Measurements from ENCODE around the gene TMEM53. TPM values are rescaled to one million over a fixed set of nuclear protein-coding genes. Genes with fewer than 3 reads are reported as not detected.
"Not testable (repeated sequence)": the region's sequence is repeated elsewhere in the genome, so short reads cannot be mapped to it uniquely, and the experiment has no call there.

Gene TMEM53
- total RNA-seq, 2 donors from 2014 or later, result 26.4 to 29.6 TPM

DNA sequence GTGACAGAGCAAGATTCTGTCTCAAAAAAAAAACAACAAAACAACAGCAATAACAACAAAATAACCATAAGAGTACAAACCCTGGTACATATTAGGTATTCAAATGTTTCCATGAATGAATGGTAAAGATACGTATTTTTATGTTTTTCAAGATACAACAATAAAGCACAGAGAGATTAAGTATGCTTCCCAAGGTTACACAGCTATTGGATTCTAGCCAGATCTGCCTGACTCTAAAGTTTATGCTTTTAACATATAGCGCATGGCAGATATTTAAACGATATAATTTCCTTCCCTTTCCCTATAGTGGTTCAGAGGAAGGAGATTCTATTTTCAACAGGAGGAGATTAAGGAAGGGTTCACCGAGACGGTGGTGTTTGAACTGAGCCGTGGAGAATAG lies 31.2 kb upstream of the TMEM53 start:
- Histone ChIP-seq H3K9ac (ENCODE audit: low read depth in 2 of 2, low read length in 2 of 2) (no peak overlapping the region), H3K4me3 (no peak overlapping the region), H3K27ac (no peak overlapping the region), H3K36me3 (no peaks in the 10 kb centered on the region), H3K9me3 (no peaks in the 10 kb centered on the region), H3K27me3 (no peaks in the 10 kb centered on the region), H3K4me1 (no peaks in the 10 kb centered on the region)
- intact Hi-C loops (cut with DNase I), result no loop called here
- TF ChIP-seq, protein P1, sequence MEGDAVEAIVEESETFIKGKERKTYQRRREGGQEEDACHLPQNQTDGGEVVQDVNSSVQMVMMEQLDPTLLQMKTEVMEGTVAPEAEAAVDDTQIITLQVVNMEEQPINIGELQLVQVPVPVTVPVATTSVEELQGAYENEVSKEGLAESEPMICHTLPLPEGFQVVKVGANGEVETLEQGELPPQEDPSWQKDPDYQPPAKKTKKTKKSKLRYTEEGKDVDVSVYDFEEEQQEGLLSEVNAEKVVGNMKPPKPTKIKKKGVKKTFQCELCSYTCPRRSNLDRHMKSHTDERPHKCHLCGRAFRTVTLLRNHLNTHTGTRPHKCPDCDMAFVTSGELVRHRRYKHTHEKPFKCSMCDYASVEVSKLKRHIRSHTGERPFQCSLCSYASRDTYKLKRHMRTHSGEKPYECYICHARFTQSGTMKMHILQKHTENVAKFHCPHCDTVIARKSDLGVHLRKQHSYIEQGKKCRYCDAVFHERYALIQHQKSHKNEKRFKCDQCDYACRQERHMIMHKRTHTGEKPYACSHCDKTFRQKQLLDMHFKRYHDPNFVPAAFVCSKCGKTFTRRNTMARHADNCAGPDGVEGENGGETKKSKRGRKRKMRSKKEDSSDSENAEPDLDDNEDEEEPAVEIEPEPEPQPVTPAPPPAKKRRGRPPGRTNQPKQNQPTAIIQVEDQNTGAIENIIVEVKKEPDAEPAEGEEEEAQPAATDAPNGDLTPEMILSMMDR (IDR thresholded peaks at IDR 0.05), result no peak
- DNase-seq, result no peak

DNA sequence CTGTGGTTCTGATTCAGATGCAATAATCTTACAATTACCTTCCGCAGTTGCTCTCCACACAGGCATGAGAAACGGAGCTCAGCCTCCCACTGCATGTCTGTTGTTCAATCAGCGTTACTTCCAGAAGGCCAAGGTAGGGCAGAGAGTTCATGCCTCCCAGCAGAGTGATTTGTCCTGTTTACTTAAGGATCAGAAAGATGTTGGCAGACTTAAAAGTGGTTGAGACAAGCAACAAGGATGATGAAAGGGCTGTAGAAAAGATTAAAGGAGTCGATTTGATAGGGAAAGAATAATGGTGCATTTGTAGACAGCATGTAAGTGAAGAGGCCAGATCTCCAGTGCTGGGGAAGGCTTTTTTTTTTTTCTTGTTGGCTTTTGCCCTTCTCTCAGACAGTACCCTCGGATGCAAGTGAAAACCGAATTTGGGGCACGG lies 26.9 kb upstream of the TMEM53 start:
- no peaks in the 10 kb centered on the region for H3K36me3 ChIP-seq
- no peak overlapping the region for H3K27ac ChIP-seq
- no peak overlapping the region for H3K4me3 ChIP-seq
- no peak overlapping the region for H3K9ac ChIP-seq (ENCODE audit: low read depth in 2 of 2, low read length in 2 of 2)
- DNase-seq, result no peak
- TF ChIP-seq, protein P1 (IDR thresholded peaks at IDR 0.05), result no peak
- intact Hi-C loops (cut with DNase I), result no loop called here
- H3K9me3 ChIP-seq, result no peaks in the 10 kb centered on the region
- no peaks in the 10 kb centered on the region for H3K4me1 ChIP-seq
- no peaks in the 10 kb centered on the region for H3K27me3 ChIP-seq

DNA sequence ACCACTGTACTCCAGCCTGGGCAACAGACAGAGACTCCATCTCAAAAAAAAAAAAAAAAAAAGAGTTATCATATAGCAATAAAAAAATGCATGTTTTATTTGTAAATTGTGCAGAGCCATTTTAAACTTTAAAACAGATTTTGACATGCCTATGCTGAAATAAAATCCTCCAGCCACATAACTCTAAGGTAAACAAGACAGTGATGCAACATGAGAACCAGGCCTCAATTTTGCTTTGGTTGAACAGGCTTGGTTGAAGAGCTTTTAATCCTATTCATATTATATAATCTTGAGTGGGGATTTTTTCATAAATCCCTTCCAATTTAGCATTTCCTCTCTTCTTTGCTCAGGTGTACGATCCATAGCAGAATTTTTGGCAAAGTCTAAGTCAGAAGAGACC lies 26.3 kb upstream of the TMEM53 start:
- H3K4me1 ChIP-seq, result no peaks in the 10 kb centered on the region
- no peaks in the 10 kb centered on the region for H3K9me3 ChIP-seq
- intact Hi-C loops (cut with DNase I), result no loop called here
- no peak overlapping the region for H3K4me3 ChIP-seq
- no peak overlapping the region for H3K9ac ChIP-seq (ENCODE audit: low read depth in 2 of 2, low read length in 2 of 2)
- TF ChIP-seq, protein P1 (IDR thresholded peaks at IDR 0.05), result no peak
- DNase-seq, result no peak
- no peaks in the 10 kb centered on the region for H3K27me3 ChIP-seq
- H3K27ac ChIP-seq, result no peak overlapping the region
- H3K36me3 ChIP-seq, result no peaks in the 10 kb centered on the region

DNA sequence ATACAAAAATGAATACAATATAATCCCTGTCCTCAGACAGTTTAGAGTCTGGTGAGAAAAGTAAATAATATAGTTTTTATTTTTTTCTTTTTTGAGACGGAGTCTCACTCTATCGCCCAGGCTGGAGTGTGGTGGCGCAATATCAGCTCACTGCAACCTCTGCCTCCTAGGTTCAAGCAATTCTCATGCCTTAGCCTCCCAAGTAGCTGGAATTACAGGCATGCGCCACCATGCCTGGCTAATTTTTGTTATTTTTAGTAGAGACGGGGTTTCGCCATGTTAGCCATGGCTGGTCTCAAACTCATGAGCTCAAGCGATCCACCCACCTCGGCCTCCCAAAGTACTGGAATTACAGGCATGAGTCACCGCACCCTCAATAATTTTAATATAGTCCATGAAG lies 25.1 kb upstream of the TMEM53 start:
- H3K4me3 ChIP-seq; H3K27me3 ChIP-seq; H3K27ac ChIP-seq; DNase-seq; H3K9me3 ChIP-seq; H3K4me1 ChIP-seq; H3K9ac ChIP-seq (ENCODE audit: low read depth in 2 of 2, low read length in 2 of 2); H3K36me3 ChIP-seq; intact Hi-C loops (cut with DNase I): not testable (repeated sequence)

DNA sequence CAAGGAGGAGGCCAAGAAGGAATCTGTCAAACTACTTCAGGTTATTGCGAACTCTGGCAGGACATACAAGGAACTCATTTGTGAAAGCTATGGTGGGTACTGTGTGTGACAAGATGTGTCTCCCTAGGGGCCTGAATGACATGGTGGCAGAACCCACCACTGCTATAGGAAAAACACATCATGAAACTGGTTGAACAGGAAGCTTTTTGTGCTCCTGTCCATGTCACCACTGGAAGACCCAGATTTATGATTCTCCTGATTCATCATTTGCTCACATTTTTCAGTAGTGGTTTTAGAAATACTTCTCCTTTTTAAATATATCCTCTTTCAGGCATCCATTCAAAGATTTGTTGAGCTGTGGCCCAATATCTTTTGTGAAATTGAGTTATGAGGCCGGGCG lies 23.9 kb upstream of the TMEM53 start:
- DNase-seq, result no peak
- Histone ChIP-seq H3K27ac (no peak overlapping the region), H3K4me1 (no peaks in the 10 kb centered on the region), H3K9me3 (no peaks in the 10 kb centered on the region), H3K9ac (ENCODE audit: low read depth in 2 of 2, low read length in 2 of 2) (no peak overlapping the region), H3K4me3 (no peak overlapping the region), H3K36me3 (no peaks in the 10 kb centered on the region), H3K27me3 (no peaks in the 10 kb centered on the region)
- TF ChIP-seq, protein P1 (IDR thresholded peaks at IDR 0.05), result no peak
- intact Hi-C loops (cut with DNase I), result no loop called here

DNA sequence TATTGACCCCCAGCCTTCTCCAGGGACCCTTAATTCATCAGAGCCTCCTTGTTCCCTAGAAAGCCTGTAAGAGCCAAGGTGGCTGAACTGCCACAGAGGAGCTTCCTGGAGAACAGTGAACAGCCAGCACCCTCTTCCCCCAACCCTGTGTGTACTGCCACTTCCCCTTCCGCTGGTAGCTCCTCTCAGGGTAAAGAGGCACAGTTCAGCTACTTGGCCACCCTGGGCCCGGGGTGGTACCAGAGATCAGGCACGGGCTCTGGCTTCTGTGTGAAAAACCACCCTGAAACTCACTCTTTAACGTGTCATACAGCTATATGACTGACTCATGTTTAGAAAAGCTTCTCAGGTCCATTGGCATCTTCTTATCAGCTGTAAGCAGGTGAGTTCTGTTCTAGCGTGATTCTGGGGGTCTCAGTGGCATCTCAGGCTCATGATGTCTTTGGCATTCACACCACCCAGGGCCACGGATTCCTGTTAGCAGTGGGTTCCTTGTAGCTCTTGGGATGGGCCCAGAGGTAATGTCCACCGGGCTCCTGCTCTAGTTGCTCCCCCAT lies 22.6 kb upstream of the TMEM53 start:
- Histone ChIP-seq H3K36me3 (no peaks in the 10 kb centered on the region), H3K4me3 (no peak overlapping the region), H3K9ac (ENCODE audit: low read depth in 2 of 2, low read length in 2 of 2) (no peak overlapping the region), H3K27ac (no peak overlapping the region), H3K4me1 (no peaks in the 10 kb centered on the region), H3K9me3 (no peaks in the 10 kb centered on the region), H3K27me3 (no peaks in the 10 kb centered on the region)
- no peak for DNase-seq
- intact Hi-C loops (cut with DNase I), result no loop called here
- TF ChIP-seq, protein P1 (IDR thresholded peaks at IDR 0.05), result no peak
